Heart right ventricle (tissue), 16 donors: ENCODE measurements around the gene KIR3DL1. TPM values are rescaled to one million over a fixed set of nuclear protein-coding genes. Genes with fewer than 3 reads are reported as not detected.
"Not testable (repeated sequence)": the region's sequence is repeated elsewhere in the genome, so short reads cannot be mapped to it uniquely, and the experiment has no call there.

Experiments
- ATAC-seq, 8 donors: fragments of 200-7000 bp; cut with Tn5 transposase; one replicate each; pipeline ENCODE4 v1.9.1; 2020; ENCODE audit warnings: mild to moderate bottlenecking in 8 of 8, moderate library complexity in 8 of 8, moderate number of reproducible peaks in 1 of 8
- DNase-seq, 2 donors: peaks; one replicate each; pipeline ENCODE4 v3.0.0-alpha.2; 2020
- H3K27ac ChIP-seq, 10 donors: fragments of 200-600 bp; sonication (generic) in 2 of 10; one replicate each; pipeline versions ENCODE4 v1.5.0 to v1.8.0; 2020 to 2022; ENCODE audit warnings: mild to moderate bottlenecking in 3 of 10
- H3K27me3 ChIP-seq, 7 donors: fragments of 200-600 bp; one replicate each; pipeline ENCODE4 v1.8.0; 2021 to 2022; ENCODE audit warnings: mild to moderate bottlenecking in 2 of 7
- H3K36me3 ChIP-seq, 9 donors: fragments of 200-600 bp; sonication (generic) in 1 of 9; one replicate each; pipeline versions ENCODE4 v1.5.0 to v1.8.0; 2020 to 2022; ENCODE audit warnings: mild to moderate bottlenecking in 2 of 9
- H3K4me1 ChIP-seq, 9 donors: fragments of 200-600 bp; sonication (generic) in 1 of 9; one replicate each; pipeline versions ENCODE4 v1.5.0 to v1.8.0; 2020 to 2022; ENCODE audit warnings: mild to moderate bottlenecking in 4 of 9
- H3K4me3 ChIP-seq, 10 donors: fragments of 200-600 bp; sonication (generic) in 2 of 10; one replicate each; pipeline versions ENCODE4 v1.5.0 to v1.8.0; 2020 to 2022; ENCODE audit warnings: mild to moderate bottlenecking in 7 of 10, moderate library complexity in 2 of 10
- H3K9me3 ChIP-seq, 11 donors: fragments of 200-600 bp in 10 of 11; sonication (generic) in 2 of 11; one replicate each; pipeline versions ENCODE4 v1.5.0 to v1.8.0; 2013 to 2022; ENCODE audit warnings: mild to moderate bottlenecking in 2 of 11, control low read depth in 1 of 11, moderate library complexity in 1 of 11
- CTCF ChIP-seq, 9 donors: fragments of 200-600 bp; sonication (generic) in 2 of 9; IDR thresholded peaks; one replicate each; pipeline versions ENCODE4 v1.5.0 to v1.8.0; 2021 to 2022; ENCODE audit warnings: antibody characterized with exemption in 9 of 9, mild to moderate bottlenecking in 5 of 9, moderate library complexity in 1 of 9
- WGBS, 2 donors: extraction: QIAGEN DNeasy Blood & Tissue Kit; methylation state at CpG; one replicate each; pipeline ENCODE4 v1.1.7; 2013; ENCODE audit warnings: inconsistent platforms in 1 of 2; 5-methylcytosine and 5-hydroxymethylcytosine counted together
- intact Hi-C, 10 donors: fragments of 100-400 bp; cut with DNase I; formaldehyde crosslinking; loops; one replicate each; pipeline versions ENCODE4 v1.11.1 to v1.14.2; 2022
- polyA plus RNA-seq, 2 donors: library from polyadenylated mRNA; stranded (reverse); fragments of 200-250 nt; gene quantifications; one replicate each; pipeline ENCODE4 v1.2.3, GENCODE V29; 2013
- total RNA-seq, 10 donors: library from RNA; stranded (reverse); fragmentation: NEBNext Ultra II Directional in 3 of 10; extraction: Animal tissue kit (Norgen Biotek cat#: 25700) in 3 of 10; gene quantifications; one replicate each; pipeline versions ENCODE4 v1.2.1 to v1.2.4, GENCODE V29; 2021 to 2023
- donor health status: Arrhythmogenic right ventricular cardiomyopathy.
- donor health status: ischemic (EF 13 %, LVEDD 7.1; RV severe dilation, severe dysfunction).
- donor health status: healthy with polysubstance abuse.
- donor health status: DM: no; HTN: yes; CAD: no.
- donor health status: DM: no; HTN: no; CAD: no.
- donor health status: ischemic (EF 25% LVEDD 6.9; RV normal size, moderate dysfunction).
- donor health status: ischemic (EF 25% LVEDD 5.7; RV mildly dilated, moderate dysfunction).
- donor health status: healthy.
- donor health status: DM: yes; HTN: yes; CAD: no.
- donor health status: Ischemic cardiomyopathy.
- donor health status: ischemic (EF 35%, LVEDD 5.7; RV mildly dilated, moderate dysfunction).
- donor health status: nonischemic (EF 11% LVEDD 7.7; RV severe dilation, severe dysfunction).
- donor health status: DM: yes; HTN: yes; CAD: no.
- donor health status: PGD.
- donor health status: ischemic (EF 29% LVEDD 5.4; RV normal size, mild dysfunction).
- donor health status: nonischemic (EF 23%, LVEDD 6.1; RV moderate dilation, normal function).

The KIR3DL1 gene
- total and polyA plus RNA-seq, 12 donors, result 0.13 to 0.90 (median 0.14) TPM; not detected in 9

- intact Hi-C loops, result no loop called here
- TF ChIP-seq CTCF (IDR thresholded peaks at IDR 0.05), result no peak
- Histone ChIP-seq H3K4me3 (no peak overlapping the region), H3K9me3 (peaks cover 0 to 4% (median 0%) of the 10 kb centered on the region in 11 donors), H3K36me3 (no peaks in the 10 kb centered on the region), H3K4me1 (no peaks in the 10 kb centered on the region), H3K27me3 (peaks cover 0 to 12% (median 5%) of the 10 kb centered on the region in 7 donors), H3K27ac (no peak overlapping the region)
- WGBS, 2 donors, result 77 to 79% methylated on average over 14 of the region's 14 CpGs
- no peak for DNase-seq
- no peak for ATAC-seq
Measured at GRCh38 chr19:54805665-54806515, 10.4 kb upstream of the KIR3DL1 start.

GRCh38 chr19:54806516-54806838, 9.8 kb upstream of the KIR3DL1 start:
- no peak for ATAC-seq
- Histone ChIP-seq H3K36me3 (no peaks in the 10 kb centered on the region), H3K4me3 (no peak overlapping the region), H3K27me3 (peaks cover 0 to 12% (median 5%) of the 10 kb centered on the region in 7 donors), H3K4me1 (no peaks in the 10 kb centered on the region), H3K27ac (no peak overlapping the region), H3K9me3 (peaks cover 0 to 4% (median 0%) of the 10 kb centered on the region in 11 donors)
- WGBS, 2 donors, result 62 to 72% methylated on average over 2 of the region's 2 CpGs
- intact Hi-C loops, result no loop called here
- no peak for TF ChIP-seq CTCF (IDR thresholded peaks at IDR 0.05)
- no peak for DNase-seq

GRCh38 chr19:54814571-54814970, 1.7 kb upstream of the KIR3DL1 start:
- WGBS, 2 donors, result 53 to 57% methylated on average over 3 of the region's 3 CpGs
- intact Hi-C loops, H3K27ac ChIP-seq, H3K4me1 ChIP-seq, ATAC-seq, H3K36me3 ChIP-seq, H3K4me3 ChIP-seq, DNase-seq: not testable (repeated sequence)
- Histone ChIP-seq H3K27me3 (peaks cover 0 to 12% (median 0%) of the 10 kb centered on the region in 7 donors), H3K9me3 (peaks cover 0 to 19% (median 6%) of the 10 kb centered on the region in 11 donors)

- Histone ChIP-seq H3K4me1 (no peaks in the 10 kb centered on the region), H3K4me3 (no peak overlapping the region), H3K36me3 (no peaks in the 10 kb centered on the region), H3K27ac (no peak overlapping the region), H3K27me3 (peaks cover 0 to 4% (median 0%) of the 10 kb centered on the region in 7 donors), H3K9me3 (peaks cover 0 to 2% (median 0%) of the 10 kb centered on the region in 11 donors)
- ATAC-seq (no peak), DNase-seq (no peak)
- no peak for TF ChIP-seq CTCF (IDR thresholded peaks at IDR 0.05)
- WGBS, 2 donors, result 69 to 81% methylated on average over 15 of the region's 15 CpGs
- intact Hi-C loops, result no loop called here
Measured at GRCh38 chr19:54817670-54818536, 1.6 kb downstream of the KIR3DL1 start.

GRCh38 chr19:54824416-54824815, 8.1 kb downstream of the KIR3DL1 start:
- ATAC-seq, H3K27ac ChIP-seq, DNase-seq, H3K4me1 ChIP-seq, H3K4me3 ChIP-seq, H3K36me3 ChIP-seq, intact Hi-C loops, H3K9me3 ChIP-seq, H3K27me3 ChIP-seq: not testable (repeated sequence)
- WGBS, 2 donors, result 46 to 62% methylated on average over 4 of the region's 4 CpGs

GRCh38 chr19:54825326-54825725, 9.1 kb downstream of the KIR3DL1 start:
- H3K9me3 ChIP-seq, H3K27ac ChIP-seq, H3K4me1 ChIP-seq, ATAC-seq, intact Hi-C loops, DNase-seq, H3K36me3 ChIP-seq, H3K4me3 ChIP-seq, H3K27me3 ChIP-seq: not testable (repeated sequence)
- WGBS, 2 donors, result 61 to 67% methylated on average over 7 of the region's 7 CpGs

GRCh38 chr19:54828064-54828463, 11.8 kb downstream of the KIR3DL1 start:
- WGBS, 2 donors, result 69 to 70% methylated on average over 7 of the region's 8 CpGs
- H3K9me3 ChIP-seq, H3K27ac ChIP-seq, H3K4me1 ChIP-seq, intact Hi-C loops, H3K36me3 ChIP-seq, H3K4me3 ChIP-seq, ATAC-seq, H3K27me3 ChIP-seq, DNase-seq: not testable (repeated sequence)

GRCh38 chr19:54832496-54832895, 16.2 kb downstream of the KIR3DL1 start, which contains the start of gene KIR2DS4:
Gene KIR2DS4, plus strand, starts transcription at chr19:54832676.
- H3K4me1 ChIP-seq, H3K27ac ChIP-seq, H3K36me3 ChIP-seq, DNase-seq, H3K9me3 ChIP-seq, intact Hi-C loops, ATAC-seq, H3K27me3 ChIP-seq, H3K4me3 ChIP-seq: not testable (repeated sequence)
- WGBS, 2 donors, result 83 to 85% methylated on average over 14 of the region's 14 CpGs
